CD8-positive, alpha-beta memory T cell (primary cell): ENCODE results near the gene HSD17B11. TPM values are rescaled to one million over a fixed set of nuclear protein-coding genes. Genes with fewer than 3 reads are reported as not detected.
A peak's percentile ranks its signal among the peaks of the same experiment; 100 is the strongest.
"Not testable (repeated sequence)": the region's sequence is repeated elsewhere in the genome, so short reads cannot be mapped to it uniquely, and the experiment has no call there.

Experiments used
- CTCF ChIA-PET: fragments of 350-600 bp; sonication (Branson Sonifier 250); formaldehyde crosslinking; loops from one replicate; lab custom pipeline; 2021; ENCODE audit warnings: antibody characterized with exemption; lab: Charles Lee
- POLR2A ChIA-PET: fragments of 350-600 bp; sonication (Branson Sonifier 250); formaldehyde crosslinking; loops from one replicate; lab custom pipeline; 2021; ENCODE audit warnings: antibody characterized with exemption; lab: Charles Lee
- DNase-seq, 5 donors: peaks; one replicate each; pipeline versions ENCODE4 v3.0.0 to v3.0.0-alpha.2; 2020 to 2022; ENCODE audit warnings: mixed read lengths in 1 of 5
- H3K27ac ChIP-seq: one replicate; pipeline ENCODE4 v1.7.0; 2013; ENCODE audit warnings: low read depth, mild to moderate bottlenecking, low read length, moderate library complexity
- H3K27me3 ChIP-seq: 2 replicates; pipeline ENCODE4 v1.7.0; 2013; ENCODE audit warnings: low read length, mild to moderate bottlenecking; ENCODE audit not compliant: insufficient read depth, poor library complexity, severe bottlenecking
- H3K36me3 ChIP-seq: 2 replicates; pipeline ENCODE4 v1.7.0; 2013; ENCODE audit warnings: mild to moderate bottlenecking, low read length, moderate library complexity; ENCODE audit not compliant: insufficient read depth
- H3K4me1 ChIP-seq: 2 replicates; pipeline ENCODE4 v1.7.0; 2013; ENCODE audit warnings: mild to moderate bottlenecking, low read length, moderate library complexity; ENCODE audit not compliant: insufficient read depth
- H3K4me3 ChIP-seq: 2 replicates; pipeline ENCODE4 v1.7.0; 2013; ENCODE audit warnings: mild to moderate bottlenecking, low read length
- H3K9me3 ChIP-seq: 2 replicates; pipeline ENCODE4 v1.7.0; 2013; ENCODE audit warnings: mild to moderate bottlenecking, low read length
- H3K27ac Mint-ChIP-seq, 8 donors: one replicate each; pipeline ENCODE4 v1.8.0; 2020 to 2021; ENCODE audit warnings: mixed read lengths in 8 of 8, mild to moderate bottlenecking in 6 of 8, inconsistent platforms in 3 of 8, moderate library complexity in 3 of 8
- H3K27me3 Mint-ChIP-seq, 2 donors: one replicate each; pipeline ENCODE4 v1.8.0; 2020 to 2021; ENCODE audit warnings: mixed read lengths in 2 of 2, mild to moderate bottlenecking in 1 of 2, moderate library complexity in 1 of 2
- H3K36me3 Mint-ChIP-seq, 3 donors: one replicate each; pipeline ENCODE4 v1.8.0; 2020 to 2021; ENCODE audit warnings: mixed read lengths in 3 of 3, inconsistent platforms in 1 of 3, mild to moderate bottlenecking in 1 of 3
- H3K4me1 Mint-ChIP-seq, 3 donors: one replicate each; pipeline ENCODE4 v1.8.0; 2020 to 2021; ENCODE audit warnings: mixed read lengths in 3 of 3, inconsistent platforms in 1 of 3, mild to moderate bottlenecking in 1 of 3
- H3K4me3 Mint-ChIP-seq, 7 donors: one replicate each; pipeline ENCODE4 v1.8.0; 2020 to 2021; ENCODE audit warnings: mixed read lengths in 7 of 7, mild to moderate bottlenecking in 6 of 7, moderate library complexity in 4 of 7, inconsistent platforms in 2 of 7
- H3K9me3 Mint-ChIP-seq, 5 donors: one replicate each; pipeline ENCODE4 v1.8.0; 2020 to 2022; ENCODE audit warnings: mixed read lengths in 5 of 5, mild to moderate bottlenecking in 3 of 5, moderate library complexity in 2 of 5, inconsistent platforms in 1 of 5
- polyA plus RNA-seq: library from polyadenylated mRNA; unstranded; fragments of 300-500 nt; fragmentation: Illumina TruSeq; gene quantifications from one replicate; pipeline ENCODE4 v1.2.3, GENCODE V29; 2021
- total RNA-seq, 2 experiments: library from RNA; stranded (reverse); gene quantifications; one replicate each; pipeline ENCODE4 v1.2.3, GENCODE V29; 2021

Gene HSD17B11
- total and polyA plus RNA-seq, 3 experiments from 2014 or later: 26.7 to 89.0 (median 27.0) TPM

DNA sequence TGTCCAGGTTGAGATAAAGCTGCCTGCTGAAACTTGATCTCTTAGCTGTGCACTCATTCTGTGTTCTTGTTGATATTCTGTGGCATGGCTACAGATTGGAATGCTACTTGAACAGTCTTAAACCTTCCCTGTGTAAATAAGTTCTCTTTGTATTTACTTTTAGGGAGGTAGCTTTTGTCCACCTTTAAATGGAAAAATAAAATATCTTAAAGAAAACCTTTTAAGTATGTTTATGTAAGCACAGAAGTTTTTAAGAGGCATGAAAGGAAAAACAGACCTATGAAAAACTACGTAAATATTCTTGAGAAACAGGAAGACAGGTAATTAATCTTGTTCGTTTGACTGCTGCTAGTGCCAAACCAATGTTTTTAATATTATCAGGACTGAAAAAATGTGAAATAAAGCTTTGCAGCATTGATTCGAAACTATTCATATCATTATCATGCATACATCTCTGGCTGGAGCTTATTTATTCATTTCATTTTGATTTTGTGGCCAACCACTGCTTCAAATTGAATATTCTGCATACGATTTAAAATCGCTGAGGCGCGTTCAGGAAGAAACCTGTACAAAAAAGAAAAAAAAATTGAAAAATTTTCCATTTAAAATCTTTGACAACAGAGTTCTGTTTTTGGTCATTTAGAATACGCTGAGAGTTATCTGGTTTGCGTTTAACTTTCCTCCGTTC lies 86.1 kb downstream of the HSD17B11 start:
- peaks cover 0 to 5% (median 0%) of the 10 kb centered on the region in 3 donors for H3K36me3 Mint-ChIP-seq
- H3K4me3 ChIP-seq: no peak overlapping the region
- CTCF ChIA-PET: no interaction called here

DNA sequence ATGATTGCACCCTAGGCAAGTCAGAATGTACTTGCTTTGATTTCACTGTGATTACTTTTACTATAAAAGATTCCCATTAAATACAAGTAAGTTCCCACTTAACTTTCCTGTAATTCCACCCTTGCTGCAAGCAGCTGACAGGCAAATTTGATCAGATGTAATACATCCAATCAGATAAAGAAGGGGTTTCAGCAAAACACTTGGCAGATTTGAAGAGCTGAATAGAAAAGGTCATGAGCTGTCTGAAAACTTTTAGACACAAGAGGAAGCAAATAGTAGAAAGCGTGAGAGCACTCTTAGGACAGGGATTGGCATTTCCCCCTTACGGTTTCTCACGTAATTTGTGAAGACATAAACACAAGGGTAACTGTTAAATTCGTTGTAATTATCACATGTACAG lies 91.1 kb downstream of the HSD17B11 start:
- H3K9me3 Mint-ChIP-seq: peaks cover 0 to 3% (median 0%) of the 10 kb centered on the region in 5 donors
- H3K36me3 Mint-ChIP-seq: no peaks in the 10 kb centered on the region

More for the DNA sequence above, 86.1 kb downstream of the HSD17B11 start:
- Histone ChIP-seq H3K4me1 (no peaks in the 10 kb centered on the region), H3K27ac (no peak overlapping the region), H3K9me3 (no peaks in the 10 kb centered on the region), H3K36me3 (no peaks in the 10 kb centered on the region), H3K27me3 (no peaks in the 10 kb centered on the region)
- no peaks in the 10 kb centered on the region for H3K9me3 Mint-ChIP-seq
- DNase-seq: no peak
- H3K4me1 Mint-ChIP-seq: no peaks in the 10 kb centered on the region
- POLR2A ChIA-PET: no interaction called here
- peaks cover 0 to 2% of the 10 kb centered on the region in 2 donors for H3K27me3 Mint-ChIP-seq
- no peak overlapping the region for H3K27ac Mint-ChIP-seq
- H3K4me3 Mint-ChIP-seq: peak overlapping the region in 2 of 7 donors; percentile 24 to 62

DNA sequence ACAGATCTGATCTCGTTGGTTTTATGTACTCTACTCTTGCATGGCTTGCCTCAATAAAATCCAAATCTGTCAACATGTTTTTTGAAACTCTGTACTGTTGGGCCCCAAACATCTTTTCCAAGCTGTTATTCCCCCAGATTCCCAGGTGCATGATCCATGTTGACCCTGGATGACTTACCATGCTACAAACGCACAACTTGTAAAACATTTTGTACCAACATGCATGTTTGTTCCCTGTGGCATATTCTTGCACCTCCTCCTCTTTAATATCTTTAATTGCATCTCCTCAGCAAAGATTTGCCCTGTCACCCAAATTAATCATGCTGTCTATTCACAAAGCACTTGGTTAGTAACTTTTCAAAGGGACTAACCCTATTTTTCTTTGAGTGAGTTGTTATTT lies 92.6 kb downstream of the HSD17B11 start:
- Mint-ChIP-seq H3K4me1 (no peaks in the 10 kb centered on the region), H3K36me3 (peaks cover 0 to 5% (median 2%) of the 10 kb centered on the region in 3 donors), H3K27ac (no peak overlapping the region), H3K27me3 (peaks cover 5 to 15% of the 10 kb centered on the region in 2 donors), H3K4me3 (no peak overlapping the region), H3K9me3 (peaks cover 0 to 17% (median 10%) of the 10 kb centered on the region in 5 donors)
- H3K4me3 ChIP-seq: no peak overlapping the region
- CTCF ChIA-PET: no interaction called here
- no peak overlapping the region for H3K27ac ChIP-seq
- H3K36me3 ChIP-seq: no peaks in the 10 kb centered on the region
- H3K27me3 ChIP-seq: no peaks in the 10 kb centered on the region
- H3K4me1 ChIP-seq: no peaks in the 10 kb centered on the region
- POLR2A ChIA-PET: no interaction called here
- DNase-seq: no peak
- H3K9me3 ChIP-seq: no peaks in the 10 kb centered on the region

More for the DNA sequence above, 91.1 kb downstream of the HSD17B11 start:
- Histone ChIP-seq H3K27ac (no peak overlapping the region), H3K36me3 (no peaks in the 10 kb centered on the region), H3K4me3 (no peak overlapping the region), H3K27me3 (no peaks in the 10 kb centered on the region), H3K9me3 (no peaks in the 10 kb centered on the region), H3K4me1 (no peaks in the 10 kb centered on the region)
- no peak for DNase-seq
- no peak overlapping the region for H3K4me3 Mint-ChIP-seq
- no peak overlapping the region for H3K27ac Mint-ChIP-seq
- H3K4me1 Mint-ChIP-seq: no peaks in the 10 kb centered on the region
- CTCF ChIA-PET: no interaction called here
- POLR2A ChIA-PET: no interaction called here
- H3K27me3 Mint-ChIP-seq: peaks cover 5 to 15% of the 10 kb centered on the region in 2 donors

DNA sequence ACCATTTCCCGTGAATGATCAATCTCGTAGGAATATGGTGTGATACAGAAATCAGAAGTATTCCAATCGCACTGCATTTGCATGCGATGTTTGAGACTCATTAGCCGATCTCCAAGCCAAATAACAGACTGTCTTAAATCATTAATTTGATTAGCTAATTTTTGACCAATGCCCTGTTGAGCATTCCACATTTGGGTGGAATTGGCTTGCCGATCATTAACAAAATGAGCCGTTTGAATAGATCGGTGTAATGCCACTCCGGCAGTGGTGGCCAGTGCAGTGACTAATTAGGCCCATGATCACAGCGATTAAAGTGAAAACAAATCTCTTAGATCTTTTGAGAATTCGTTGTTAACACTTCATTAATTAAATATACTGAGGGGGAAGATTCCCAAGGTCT lies 96.1 kb downstream of the HSD17B11 start:
- Mint-ChIP-seq H3K27me3 (peaks cover 5 to 20% of the 10 kb centered on the region in 2 donors), H3K9me3 (peaks cover 0 to 20% (median 12%) of the 10 kb centered on the region in 5 donors)
- H3K9me3 ChIP-seq, POLR2A ChIA-PET, DNase-seq, H3K27ac Mint-ChIP-seq, H3K4me1 ChIP-seq, H3K36me3 Mint-ChIP-seq, H3K4me3 Mint-ChIP-seq, H3K27ac ChIP-seq, H3K27me3 ChIP-seq, H3K4me3 ChIP-seq, CTCF ChIA-PET, H3K36me3 ChIP-seq, H3K4me1 Mint-ChIP-seq: not testable (repeated sequence)

DNA sequence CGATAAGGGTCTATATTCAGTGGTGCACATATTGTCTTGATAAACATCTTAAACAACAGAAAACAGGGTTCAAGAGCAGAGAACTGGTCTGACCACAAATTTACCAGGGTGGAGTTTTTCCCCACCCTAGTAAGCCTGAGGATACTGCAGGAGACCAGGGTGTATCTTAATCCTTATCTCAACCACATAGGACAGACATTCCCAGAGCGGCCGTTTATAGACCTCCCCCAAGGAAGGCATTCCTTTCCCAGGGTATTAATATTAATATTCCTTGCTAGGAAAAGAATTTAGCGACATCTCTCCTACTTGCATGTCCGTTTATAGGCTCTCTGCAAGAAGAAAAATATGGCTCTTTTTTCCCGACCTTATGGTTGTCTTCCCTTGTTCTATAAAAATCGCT lies 97.1 kb downstream of the HSD17B11 start:
- POLR2A ChIA-PET, DNase-seq, H3K36me3 ChIP-seq, H3K4me1 ChIP-seq, H3K27me3 ChIP-seq, H3K4me3 Mint-ChIP-seq, H3K27ac ChIP-seq, H3K4me1 Mint-ChIP-seq, H3K4me3 ChIP-seq, H3K9me3 ChIP-seq, CTCF ChIA-PET, H3K27ac Mint-ChIP-seq, H3K36me3 Mint-ChIP-seq: not testable (repeated sequence)
- peaks cover 3 to 14% of the 10 kb centered on the region in 2 donors for H3K27me3 Mint-ChIP-seq
- H3K9me3 Mint-ChIP-seq: peaks cover 0 to 20% (median 12%) of the 10 kb centered on the region in 5 donors

DNA sequence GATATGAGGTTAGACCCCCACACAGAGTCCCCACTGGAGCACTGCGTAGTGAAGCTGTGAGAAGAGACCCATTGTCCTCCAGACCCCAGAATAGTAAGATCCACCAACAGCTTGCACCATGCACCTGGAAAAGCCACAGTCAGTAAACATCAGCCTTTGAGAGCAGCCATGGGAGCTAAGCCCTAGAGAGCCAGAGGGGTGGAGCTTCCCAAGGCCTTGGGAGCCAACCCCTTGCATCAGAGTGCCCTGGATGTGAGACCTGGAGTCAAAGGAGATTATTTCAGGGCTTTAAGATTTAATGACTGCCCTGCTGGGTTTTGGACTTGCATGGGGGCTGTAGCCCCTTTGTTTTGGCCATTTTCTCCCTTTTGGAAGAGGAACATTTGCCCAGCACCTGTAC lies 104.0 kb downstream of the HSD17B11 start:
- no peak overlapping the region for H3K27ac Mint-ChIP-seq
- Histone ChIP-seq H3K4me3 (no peak overlapping the region), H3K9me3 (no peaks in the 10 kb centered on the region), H3K27ac (no peak overlapping the region), H3K4me1 (no peaks in the 10 kb centered on the region), H3K27me3 (no peaks in the 10 kb centered on the region), H3K36me3 (no peaks in the 10 kb centered on the region)
- peaks cover 4 to 7% of the 10 kb centered on the region in 2 donors for H3K27me3 Mint-ChIP-seq
- peaks cover 0 to 21% (median 3%) of the 10 kb centered on the region in 3 donors for H3K36me3 Mint-ChIP-seq
- H3K4me3 Mint-ChIP-seq: no peak overlapping the region
- POLR2A ChIA-PET: no interaction called here
- DNase-seq: no peak
- CTCF ChIA-PET: no interaction called here
- peaks cover 17 to 36% (median 31%) of the 10 kb centered on the region in 5 donors for H3K9me3 Mint-ChIP-seq
- H3K4me1 Mint-ChIP-seq: no peaks in the 10 kb centered on the region

Other genes with a start within 250 kb of the HSD17B11 start
- 10 to 100 TPM; 15.6 to 15.8 TPM for gene KLHL8, start 170.6 kb downstream of the HSD17B11 start, total RNA-seq
- gene KLHL8, start 170.6 kb downstream of the HSD17B11 start, polyA plus RNA-seq: 9.9 TPM
- under 1 TPM in 1 of 2 experiments, not detected in 1; 0.22 TPM for gene HSD17B13, start 68.3 kb downstream of the HSD17B11 start, total RNA-seq
- gene HSD17B13, start 68.3 kb downstream of the HSD17B11 start, polyA plus RNA-seq: not detected
- gene NUDT9, start 31.4 kb upstream of the HSD17B11 start, total RNA-seq: 10 to 100 TPM; 16.0 to 18.1 TPM
- 25.2 TPM for gene NUDT9, start 31.4 kb upstream of the HSD17B11 start, polyA plus RNA-seq
- gene SPARCL1, start 138.2 kb upstream of the HSD17B11 start, total RNA-seq: not detected
- not detected for gene SPARCL1, start 138.2 kb upstream of the HSD17B11 start, polyA plus RNA-seq
- gene DSPP, start 217.3 kb upstream of the HSD17B11 start, total RNA-seq: not detected
- gene DSPP, start 217.3 kb upstream of the HSD17B11 start, polyA plus RNA-seq: not detected